Breast epithelium (tissue), 4 donors: Measurements from ENCODE around the gene SSC5D. TPM values are rescaled to one million over a fixed set of nuclear protein-coding genes. Genes with fewer than 3 reads are reported as not detected.

Experiments
- DNase-seq, 2 donors: peaks; one replicate each; pipeline ENCODE4 v3.0.0-alpha.2; 2019; ENCODE audit warnings: low spot score in 2 of 2
- H3K27ac ChIP-seq, 2 donors: fragments of 200-600 bp; sonication (generic) in 1 of 2; one replicate each; pipeline ENCODE4 v1.5.1; 2016 to 2019; ENCODE audit warnings: mild to moderate bottlenecking in 1 of 2
- H3K27me3 ChIP-seq, 2 donors: fragments of 200-600 bp; sonication (generic) in 1 of 2; one replicate each; pipeline versions ENCODE4 v1.5.1 to v1.6.0; 2017 to 2019; ENCODE audit warnings: control low read depth in 1 of 2, mild to moderate bottlenecking in 1 of 2
- H3K36me3 ChIP-seq: fragments of 200-600 bp; one replicate; pipeline ENCODE4 v1.5.1; 2019
- H3K4me1 ChIP-seq, 2 donors: fragments of 200-600 bp; sonication (generic); one replicate each; pipeline ENCODE4 v1.5.1; 2016 to 2019; ENCODE audit warnings: control low read depth in 1 of 2
- H3K4me3 ChIP-seq, 3 donors: fragments of 200-600 bp; sonication (generic); 1 replicate in 2 of 3; 2 replicates in 1 of 3; pipeline ENCODE4 v1.5.1; 2016 to 2019; ENCODE audit warnings: mild to moderate bottlenecking in 3 of 3, moderate library complexity in 2 of 3
- H3K9me3 ChIP-seq, 2 donors: fragments of 200-600 bp; sonication (generic) in 1 of 2; one replicate each; pipeline ENCODE4 v1.5.1; 2016 to 2019; ENCODE audit warnings: control low read depth in 1 of 2
- CTCF ChIP-seq, 3 donors: fragments of 450-650 bp; IDR thresholded peaks; one replicate each; pipeline ENCODE4 v1.5.1; 2016 to 2017; ENCODE audit warnings: antibody characterized with exemption in 3 of 3, mild to moderate bottlenecking in 3 of 3, moderate library complexity in 3 of 3
- POLR2A ChIP-seq: fragments of 450-650 bp; IDR thresholded peaks from one replicate; pipeline ENCODE4 v1.6.1; 2016; ENCODE audit warnings: antibody characterized with exemption, mild to moderate bottlenecking, moderate library complexity
- POLR2AphosphoS5 ChIP-seq, 3 donors: sonication (generic); formaldehyde crosslinking; IDR thresholded peaks; one replicate each; pipeline ENCODE4 v1.6.1; 2017; ENCODE audit warnings: antibody characterized with exemption in 3 of 3
- intact Hi-C: fragments of 100-400 bp; cut with DNase I; formaldehyde crosslinking; loops from one replicate; pipeline ENCODE4 v1.15.1; 2023; ENCODE audit warnings: low total_unique reads
- total RNA-seq, 3 donors: library from RNA; depleted of rRNA; stranded (reverse); fragments of >200 nt; gene quantifications; one replicate each; pipeline ENCODE4 v1.1.0, GENCODE V29; 2016

Gene SSC5D
- total RNA-seq, 3 donors from 2014 or later: 3.6 to 7.2 (median 3.8) TPM

- no peaks in the 10 kb centered on the region for H3K27me3 ChIP-seq
- no peaks in the 10 kb centered on the region for H3K9me3 ChIP-seq
- H3K27ac ChIP-seq: no peak overlapping the region
- H3K36me3 ChIP-seq: no peaks in the 10 kb centered on the region
- intact Hi-C loops: no loop called here
- no peak overlapping the region for H3K4me3 ChIP-seq
- H3K4me1 ChIP-seq: peaks cover 0 to 6% of the 10 kb centered on the region in 2 donors
- DNase-seq: no peak
- TF ChIP-seq POLR2AphosphoS5 (IDR thresholded peaks at IDR 0.05) (no peak), POLR2A (no peak), CTCF (IDR thresholded peaks at IDR 0.05) (no peak)
These were observed 55.8 kb downstream of the SSC5D start for GRCh38 chr19:55544014-55544413.

GRCh38 chr19:55544776-55545439 is 56.7 kb downstream of the SSC5D start:
- H3K4me1 ChIP-seq: peaks cover 0 to 6% of the 10 kb centered on the region in 2 donors
- no peak overlapping the region for H3K27ac ChIP-seq
- no peaks in the 10 kb centered on the region for H3K9me3 ChIP-seq
- intact Hi-C loops: no loop called here
- TF ChIP-seq CTCF (IDR thresholded peaks at IDR 0.05) (no peak), POLR2A (no peak), POLR2AphosphoS5 (IDR thresholded peaks at IDR 0.05) (no peak)
- H3K27me3 ChIP-seq: no peaks in the 10 kb centered on the region
- H3K4me3 ChIP-seq: no peak overlapping the region
- no peak for DNase-seq
- H3K36me3 ChIP-seq: no peaks in the 10 kb centered on the region

GRCh38 chr19:55545443-55545842 is 57.2 kb downstream of the SSC5D start, which contains the start of gene SBK3:
Gene SBK3 (minus strand): TSS chr19:55545543. CDS start chr19:55545543, 0 bp downstream.
- no peaks in the 10 kb centered on the region for H3K36me3 ChIP-seq
- intact Hi-C loops: no loop called here
- H3K4me3 ChIP-seq: no peak within 1 kb of the TSS
- no peaks in the 10 kb centered on the region for H3K9me3 ChIP-seq
- peaks cover 0 to 6% of the 10 kb centered on the region in 2 donors for H3K4me1 ChIP-seq
- no peak for DNase-seq
- no peaks in the 10 kb centered on the region for H3K27me3 ChIP-seq
- TF ChIP-seq POLR2A (no peak), POLR2AphosphoS5 (IDR thresholded peaks at IDR 0.05) (no peak), CTCF (IDR thresholded peaks at IDR 0.05) (no peak)
- H3K27ac ChIP-seq: peak within 1 kb of the TSS; percentile 83 to 91

GRCh38 chr19:55546011-55546410 is 57.8 kb downstream of the SSC5D start:
- Histone ChIP-seq H3K27me3 (no peaks in the 10 kb centered on the region), H3K4me1 (peaks cover 0 to 6% of the 10 kb centered on the region in 2 donors), H3K36me3 (no peaks in the 10 kb centered on the region), H3K4me3 (no peak overlapping the region), H3K27ac (peak overlapping the region; percentile 83 to 91), H3K9me3 (no peaks in the 10 kb centered on the region)
- intact Hi-C loops: loop anchor here (1.0 kb wide), 1 partner anchor 41 kb away; no protein-coding TSS in a partner anchor
- DNase-seq: no peak
- TF ChIP-seq CTCF (IDR thresholded peaks at IDR 0.05): no peak
- no peak for TF ChIP-seq POLR2AphosphoS5 (IDR thresholded peaks at IDR 0.05)
- no peak for TF ChIP-seq POLR2A

GRCh38 chr19:55546822-55547614 is 58.8 kb downstream of the SSC5D start:
- Histone ChIP-seq H3K27ac (peak overlapping the region; percentile 83 to 91), H3K4me3 (peak overlapping the region in 1 of 3 donors; percentile 49), H3K9me3 (no peaks in the 10 kb centered on the region), H3K27me3 (no peaks in the 10 kb centered on the region), H3K4me1 (peaks cover 0 to 6% of the 10 kb centered on the region in 2 donors), H3K36me3 (no peaks in the 10 kb centered on the region)
- TF ChIP-seq POLR2AphosphoS5 (IDR thresholded peaks at IDR 0.05) (peak; percentile 57 to 91 (median 75)), CTCF (IDR thresholded peaks at IDR 0.05) (no peak)
- intact Hi-C loops: loop anchor here (1.0 kb wide), 1 partner anchor 40 kb away; no protein-coding TSS in a partner anchor
- peak in 1 of 2 donors; percentile 69 for DNase-seq
